Hepatocyte (in vitro differentiated cells): ENCODE measurements around the gene LVRN.

Experiments
- CTCF ChIP-seq: fragments of 200-600 bp; sonication (generic); IDR thresholded peaks from 2 replicates; pipeline ENCODE4 v1.5.1; 2016; ENCODE audit warnings: antibody characterized with exemption, mild to moderate bottlenecking; ENCODE audit not compliant: poor library complexity
- EZH2 ChIP-seq: fragments of 200-600 bp; sonication (generic); IDR thresholded peaks from 2 replicates; pipeline ENCODE4 v1.6.1; 2016; ENCODE audit warnings: antibody characterized with exemption, mild to moderate bottlenecking, borderline replicate concordance

GRCh38 chr5:115956957-115957356 is 5.3 kb upstream of the LVRN start:
- TF ChIP-seq CTCF (no peak), EZH2 (no peak)
